NCI-H128 (cell line): ENCODE data around the gene BHLHE41.

Experiments
- DNase-seq: peaks from one replicate; lab custom pipeline; 2025; ENCODE audit not compliant: unreplicated experiment; lab: John Stamatoyannopoulos, UW

The BHLHE41 gene

GRCh38 chr12:26135010-26135420 is 10.2 kb upstream of the BHLHE41 start:
- DNase-seq: no peak

- DNase-seq: no peak
These were observed 9.7 kb upstream of the BHLHE41 start for GRCh38 chr12:26134540-26134939.

GRCh38 chr12:26133521-26133920 is 8.7 kb upstream of the BHLHE41 start:
- DNase-seq: no peak

GRCh38 chr12:26132866-26133265 is 8.0 kb upstream of the BHLHE41 start:
- no peak for DNase-seq

- no peak for DNase-seq
These were observed 7.1 kb upstream of the BHLHE41 start for GRCh38 chr12:26131936-26132335.

- DNase-seq: no peak
These were observed 5.9 kb upstream of the BHLHE41 start for GRCh38 chr12:26130728-26131127.

GRCh38 chr12:26128168-26128567 is 3.3 kb upstream of the BHLHE41 start:
- DNase-seq: no peak

GRCh38 chr12:26127404-26127803 is 2.6 kb upstream of the BHLHE41 start:
- DNase-seq: no peak

GRCh38 chr12:26126340-26127284 is 1.8 kb upstream of the BHLHE41 start:
- DNase-seq: no peak

GRCh38 chr12:26125400-26126339 is 833 bp upstream of the BHLHE41 start:
- DNase-seq: no peak

- DNase-seq: no peak
These were observed 1.3 kb downstream of the BHLHE41 start for GRCh38 chr12:26123482-26123980.

GRCh38 chr12:26122681-26123481 is 2.0 kb downstream of the BHLHE41 start:
- no peak for DNase-seq

- DNase-seq: no peak
These were observed 2.7 kb downstream of the BHLHE41 start for GRCh38 chr12:26122061-26122680.

- no peak for DNase-seq
These were observed 3.3 kb downstream of the BHLHE41 start for GRCh38 chr12:26121323-26122060.

GRCh38 chr12:26120561-26121274 is 4.1 kb downstream of the BHLHE41 start:
- DNase-seq: no peak

GRCh38 chr12:26119391-26119989 is 5.3 kb downstream of the BHLHE41 start:
- no peak for DNase-seq

- DNase-seq: no peak
These were observed 6.5 kb downstream of the BHLHE41 start for GRCh38 chr12:26118308-26118707.
